HL-60 (cell line): ENCODE measurements around the gene CMTM5.

ENCODE experiments used
- DNase-seq, 2 experiments: peaks; one replicate each; pipeline ENCODE4 v3.0.0-alpha.2; 2010 to 2020; ENCODE audit warnings: low read depth in 1 of 2, low spot score in 1 of 2
- H3K27ac ChIP-seq: fragments of 250-450 bp; sonication (Bioruptor Pico); replicated peaks from 2 replicates; pipeline ENCODE4 v1.5.1; 2020; ENCODE audit warnings: mild to moderate bottlenecking, moderate library complexity
- H3K27me3 ChIP-seq: fragments of 250-450 bp; sonication (Bioruptor Pico); 2 replicates; pipeline ENCODE4 v1.5.1; 2021; ENCODE audit warnings: mild to moderate bottlenecking, moderate library complexity; ENCODE audit not compliant: insufficient read depth, poor library complexity, severe bottlenecking
- H3K4me3 ChIP-seq: replicated peaks from 2 replicates; pipeline ENCODE4 v1.5.1; 2011; ENCODE audit warnings: mild to moderate bottlenecking, control low read depth, low read length; ENCODE audit not compliant: insufficient read depth
- CTCF ChIP-seq: IDR thresholded peaks from one replicate; pipeline ENCODE4 v1.5.1; 2011; ENCODE audit warnings: low read length, control low read depth, inconsistent platforms; ENCODE audit not compliant: insufficient read depth
- GABPA ChIP-seq: IDR thresholded peaks from 2 replicates; pipeline ENCODE4 v1.6.1; 2012; ENCODE audit warnings: low read depth
- POLR2AphosphoS5 ChIP-seq: IDR thresholded peaks from 2 replicates; pipeline ENCODE4 v1.6.1; 2012; ENCODE audit warnings: low read depth
- REST ChIP-seq: IDR thresholded peaks from 2 replicates; pipeline ENCODE4 v1.6.1; 2012; ENCODE audit warnings: low read depth; ENCODE audit not compliant: insufficient replicate concordance
- SPI1 ChIP-seq: IDR thresholded peaks from 2 replicates; pipeline ENCODE4 v1.6.1; 2012; ENCODE audit warnings: low read depth, mild to moderate bottlenecking, borderline replicate concordance
- long read RNA-seq: library from polyadenylated mRNA; unstranded; transcript quantifications from one replicate; pipeline ENCODE4 v2.0.0, GENCODE V29; 2020

CMTM5 gene, protein sequence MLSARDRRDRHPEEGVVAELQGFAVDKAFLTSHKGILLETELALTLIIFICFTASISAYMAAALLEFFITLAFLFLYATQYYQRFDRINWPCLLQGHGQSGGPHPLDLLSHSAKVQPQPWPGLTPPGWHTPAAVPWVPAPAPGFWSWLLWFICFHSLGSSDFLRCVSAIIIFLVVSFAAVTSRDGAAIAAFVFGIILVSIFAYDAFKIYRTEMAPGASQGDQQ
- long read RNA-seq, result 0 reads

- no peaks in the 10 kb centered on the region for H3K27me3 ChIP-seq
- no peak for DNase-seq
- no peak within 1 kb of the TSS for H3K4me3 ChIP-seq
- no peak within 1 kb of the TSS for H3K27ac ChIP-seq
- TF ChIP-seq CTCF (no peak), POLR2AphosphoS5 (no peak), REST (no peak), GABPA (no peak), SPI1 (no peak)
Measured at GRCh38 chr14:23376482-23377197, at the start of gene CMTM5. Gene CMTM5 (plus strand): TSS chr14:23377046. CDS start chr14:23377252, 206 bp downstream.

- peak in 1 of 2 experiments; percentile 72 for DNase-seq
- TF ChIP-seq CTCF (peak; percentile 94), SPI1 (no peak)
- Histone ChIP-seq H3K27ac (no peak overlapping the region), H3K4me3 (no peak overlapping the region), H3K27me3 (no peaks in the 10 kb centered on the region)
Measured at GRCh38 chr14:23327947-23328744, 48.7 kb upstream of the CMTM5 start.

DNA sequence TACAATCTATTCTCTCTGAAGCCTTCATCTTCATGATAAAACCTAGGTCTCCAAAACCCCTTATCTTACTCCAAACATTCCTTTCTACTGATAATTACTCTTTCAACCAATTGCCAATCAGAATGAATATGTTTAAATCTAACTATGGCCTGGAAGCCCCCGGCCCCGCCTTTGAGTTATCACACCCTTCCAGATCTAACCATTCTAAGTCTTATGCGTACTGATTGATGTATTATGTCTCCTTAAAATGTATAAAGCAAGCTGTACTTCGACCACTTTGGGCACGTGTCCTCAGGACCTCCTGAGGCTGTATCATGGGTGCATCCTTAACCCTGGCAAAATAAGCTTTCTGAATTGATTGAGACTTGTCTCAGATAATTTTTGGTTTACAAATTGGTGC, 41.2 kb upstream of the CMTM5 start:
- no peaks in the 10 kb centered on the region for H3K27me3 ChIP-seq

More for the DNA sequence above, 41.2 kb upstream of the CMTM5 start:
- DNase-seq, result no peak
- H3K4me3 ChIP-seq, result no peak overlapping the region
- no peak overlapping the region for H3K27ac ChIP-seq
- TF ChIP-seq CTCF, result no peak
- no peak for TF ChIP-seq REST
- no peak for TF ChIP-seq SPI1
- no peak for TF ChIP-seq GABPA
